Skeletal muscle satellite cell (primary cell): ENCODE results near the gene OR4N2. TPM values are rescaled to one million over a fixed set of nuclear protein-coding genes. Genes with fewer than 3 reads are reported as not detected.
"Not testable (repeated sequence)": the region's sequence is repeated elsewhere in the genome, so short reads cannot be mapped to it uniquely, and the experiment has no call there.

Experiments
- H3K27me3 ChIP-seq: 2 replicates; pipeline ENCODE4 v1.7.0; 2013; ENCODE audit warnings: low read length; ENCODE audit not compliant: control insufficient read depth, insufficient read depth
- H3K36me3 ChIP-seq: 2 replicates; pipeline ENCODE4 v1.7.0; 2013; ENCODE audit warnings: mild to moderate bottlenecking, control low read depth, low read length; ENCODE audit not compliant: insufficient read depth
- H3K4me1 ChIP-seq: 2 replicates; pipeline ENCODE4 v1.7.0; 2013; ENCODE audit warnings: low read length; ENCODE audit not compliant: control insufficient read depth, insufficient read depth
- H3K4me2 ChIP-seq: 2 replicates; pipeline ENCODE4 v1.7.0; 2013; ENCODE audit warnings: mild to moderate bottlenecking, low read length
- H3K4me3 ChIP-seq: 2 replicates; pipeline ENCODE4 v1.7.0; 2013; ENCODE audit warnings: low read length
- H3K9ac ChIP-seq: 2 replicates; pipeline ENCODE4 v1.7.0; 2013; ENCODE audit warnings: mild to moderate bottlenecking, low read depth, low read length, moderate library complexity
- H3K9me3 ChIP-seq: replicated peaks from 2 replicates; pipeline ENCODE4 v1.7.0; 2013; ENCODE audit warnings: mild to moderate bottlenecking, control low read depth, low read length
- total RNA-seq: library from RNA; depleted of rRNA; stranded (reverse); fragments of >200 nt; gene quantifications from 2 replicates; pipeline ENCODE4 v1.2.3, GENCODE V29; 2012; rRNA removed

Gene OR4N2, protein sequence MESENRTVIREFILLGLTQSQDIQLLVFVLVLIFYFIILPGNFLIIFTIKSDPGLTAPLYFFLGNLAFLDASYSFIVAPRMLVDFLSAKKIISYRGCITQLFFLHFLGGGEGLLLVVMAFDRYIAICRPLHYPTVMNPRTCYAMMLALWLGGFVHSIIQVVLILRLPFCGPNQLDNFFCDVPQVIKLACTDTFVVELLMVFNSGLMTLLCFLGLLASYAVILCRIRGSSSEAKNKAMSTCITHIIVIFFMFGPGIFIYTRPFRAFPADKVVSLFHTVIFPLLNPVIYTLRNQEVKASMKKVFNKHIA
- not detected in 2 replicates for total RNA-seq

DNA sequence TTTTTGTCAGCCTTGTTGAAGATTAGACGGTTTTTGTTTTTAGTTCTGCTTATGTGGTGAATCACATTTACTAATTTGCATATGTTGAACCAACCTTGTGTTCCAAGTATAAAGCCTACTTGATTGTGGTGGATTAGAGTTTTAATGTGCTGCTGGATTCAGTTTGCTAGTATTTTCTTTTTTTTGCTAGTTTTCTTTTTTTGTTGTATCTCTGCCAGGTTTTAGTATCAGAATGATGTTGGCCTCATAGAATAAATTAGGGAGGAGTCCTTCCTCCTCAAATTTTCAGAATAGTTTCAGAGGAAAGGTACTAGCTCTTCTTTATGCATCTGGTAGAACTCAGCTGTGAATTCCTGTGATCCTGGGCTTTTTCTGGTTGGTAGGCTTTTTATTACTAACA is at the start of gene OR4N2:
Gene OR4N2 (plus strand): TSS at position 301 of the 400 bp plus-strand sequence. CDS start 23,679 bp downstream, outside the sequence.
- H3K36me3 ChIP-seq, H3K9ac ChIP-seq, H3K4me2 ChIP-seq, H3K27me3 ChIP-seq, H3K4me3 ChIP-seq, H3K4me1 ChIP-seq: not testable (repeated sequence)
- H3K9me3 ChIP-seq, result peaks cover 15% of the 10 kb centered on the region

DNA sequence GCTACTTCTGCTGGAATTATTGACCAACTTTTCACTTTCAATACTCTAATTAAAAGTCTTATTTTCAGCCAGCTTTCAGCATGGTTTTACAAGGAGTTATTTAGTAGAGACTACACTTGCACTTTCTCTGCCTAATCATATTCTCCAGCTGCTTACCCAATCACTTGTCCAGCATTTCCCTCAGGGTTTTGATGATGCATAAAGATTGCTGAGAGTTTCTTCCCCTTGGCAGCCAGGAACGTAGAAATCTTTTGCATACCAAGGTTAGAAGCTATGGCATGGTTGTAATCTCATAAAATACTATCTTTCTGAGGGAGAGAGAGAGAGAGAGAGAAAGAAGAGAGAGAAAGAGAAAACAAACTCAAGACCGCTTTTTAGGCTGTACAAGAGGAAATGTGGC is 49.4 kb upstream of the OR4N2 start:
- H3K9me3 ChIP-seq, result peaks cover 12% of the 10 kb centered on the region
- H3K9ac ChIP-seq, result no peak overlapping the region
- H3K27me3 ChIP-seq, result no peaks in the 10 kb centered on the region
- H3K36me3 ChIP-seq, result no peaks in the 10 kb centered on the region
- H3K4me2 ChIP-seq, result no peak overlapping the region
- no peak overlapping the region for H3K4me3 ChIP-seq
- H3K4me1 ChIP-seq, result no peaks in the 10 kb centered on the region

DNA sequence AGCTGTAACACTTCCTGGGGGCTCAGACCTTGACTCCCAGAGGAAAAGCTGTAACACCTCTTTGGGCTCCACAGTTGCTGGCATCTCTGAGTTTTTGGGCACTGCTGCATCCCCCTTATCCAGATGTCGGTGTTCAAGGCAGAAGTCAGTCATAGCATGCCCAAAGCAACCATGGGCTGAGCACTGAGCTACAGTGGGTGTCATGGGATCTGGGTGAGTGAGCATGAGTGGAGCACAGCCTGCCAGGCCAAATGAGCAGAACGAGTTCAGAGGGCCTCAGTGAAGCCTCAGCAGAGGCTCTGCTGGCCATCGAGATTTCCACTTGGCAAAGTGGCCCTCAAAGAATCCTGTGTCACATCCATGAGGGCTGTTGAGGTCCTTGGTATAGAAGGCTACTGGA is 32.1 kb upstream of the OR4N2 start:
- H3K4me1 ChIP-seq, H3K4me2 ChIP-seq, H3K9ac ChIP-seq, H3K4me3 ChIP-seq, H3K27me3 ChIP-seq, H3K36me3 ChIP-seq: not testable (repeated sequence)
- H3K9me3 ChIP-seq, result peaks cover 15% of the 10 kb centered on the region

DNA sequence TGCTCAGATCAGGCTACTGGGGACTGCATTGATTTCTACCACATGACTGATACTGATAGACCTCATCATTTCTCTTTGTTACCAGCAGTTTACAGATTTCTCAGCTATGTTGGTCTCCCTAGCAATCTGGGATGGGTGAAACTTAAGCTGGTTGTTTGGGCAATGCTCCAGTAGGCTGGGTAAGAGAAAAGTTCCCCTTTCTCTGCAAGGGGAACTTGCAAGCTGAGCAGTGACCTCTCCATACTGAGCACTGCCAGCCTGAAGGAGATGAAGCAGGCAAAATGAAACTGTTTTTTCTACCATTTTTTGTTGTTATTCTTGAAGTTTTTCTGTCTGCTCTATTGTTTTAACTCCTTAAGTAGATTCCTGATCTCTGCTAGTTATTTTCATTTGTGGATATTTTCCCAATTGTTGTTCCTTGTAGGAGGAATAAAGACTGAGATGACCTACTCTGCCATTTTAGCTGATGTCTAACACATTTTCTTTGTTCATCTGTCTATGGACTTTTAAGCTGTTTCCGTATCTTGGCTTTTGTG is 31.6 kb upstream of the OR4N2 start:
- Histone ChIP-seq H3K4me2 (no peak overlapping the region), H3K4me1 (no peaks in the 10 kb centered on the region), H3K27me3 (no peaks in the 10 kb centered on the region), H3K9ac (no peak overlapping the region), H3K9me3 (peaks cover 15% of the 10 kb centered on the region), H3K4me3 (no peak overlapping the region), H3K36me3 (no peaks in the 10 kb centered on the region)

DNA sequence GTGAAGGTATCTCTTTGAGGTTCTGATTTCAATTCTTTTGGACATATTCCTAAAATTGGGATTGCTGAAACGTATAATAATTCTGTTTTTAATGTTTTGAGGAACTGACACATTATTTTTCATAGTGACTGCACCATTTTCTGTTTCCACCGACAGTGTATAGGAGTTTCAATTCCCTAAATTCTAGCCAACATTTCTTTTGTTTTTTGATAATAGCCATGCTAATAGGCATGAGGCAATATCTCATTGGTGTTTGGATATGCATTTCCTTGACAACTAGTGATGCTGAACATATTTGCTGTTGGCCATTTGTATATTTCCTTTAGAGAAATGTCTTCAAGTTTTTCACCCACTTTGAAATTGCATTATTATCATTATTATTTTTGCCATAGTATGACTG is 31.1 kb upstream of the OR4N2 start:
- not testable (repeated sequence) for H3K9ac ChIP-seq

DNA sequence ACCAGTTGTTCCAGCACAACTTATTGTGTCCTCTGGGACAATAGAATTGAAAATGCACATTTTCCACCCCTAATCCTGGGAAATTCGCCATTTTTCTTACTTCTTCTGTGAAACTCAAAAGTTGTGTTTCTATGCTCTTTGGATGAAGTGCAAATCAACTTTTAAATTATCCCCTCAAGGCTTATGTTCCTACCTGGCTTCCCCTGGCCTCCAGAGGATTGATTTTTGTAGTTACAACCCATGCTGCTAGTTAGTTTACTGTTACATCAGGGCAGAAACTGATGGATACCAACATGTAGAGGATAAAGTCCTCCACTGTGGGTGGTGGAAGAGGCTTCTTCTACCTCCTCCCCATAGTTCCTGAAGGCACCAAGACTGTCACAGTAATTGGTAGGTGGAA is 30.4 kb upstream of the OR4N2 start, which contains the start of gene OR4M1:
Gene OR4M1 (plus strand): TSS at position 301 of the 400 bp plus-strand sequence. CDS start 6,819 bp downstream, outside the sequence.
- peaks cover 15% of the 10 kb centered on the region for H3K9me3 ChIP-seq
- H3K4me2 ChIP-seq, H3K4me1 ChIP-seq, H3K4me3 ChIP-seq, H3K9ac ChIP-seq, H3K36me3 ChIP-seq, H3K27me3 ChIP-seq: not testable (repeated sequence)

More for the DNA sequence above, 31.1 kb upstream of the OR4N2 start:
- H3K9me3 ChIP-seq, result peaks cover 15% of the 10 kb centered on the region
- H3K4me3 ChIP-seq, H3K27me3 ChIP-seq, H3K4me2 ChIP-seq, H3K36me3 ChIP-seq, H3K4me1 ChIP-seq: not testable (repeated sequence)

DNA sequence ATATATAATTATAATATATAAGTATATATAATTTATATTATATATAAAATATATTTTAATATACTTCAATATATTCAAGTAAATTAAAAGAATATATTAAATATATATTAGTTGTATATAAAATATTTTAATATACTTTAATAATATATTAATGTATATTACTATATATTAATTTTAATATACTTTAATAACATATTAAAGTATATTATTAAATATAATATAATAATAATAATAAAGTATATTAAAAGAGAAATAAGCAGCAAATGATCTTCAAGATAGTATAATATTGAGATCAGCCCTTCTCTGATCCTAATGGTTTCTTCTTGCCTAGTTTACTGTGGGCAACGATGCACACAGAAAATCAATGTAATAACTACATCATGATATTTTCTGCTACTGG is 28.0 kb upstream of the OR4N2 start:
- Histone ChIP-seq H3K9ac (no peak overlapping the region), H3K27me3 (no peaks in the 10 kb centered on the region), H3K4me3 (no peak overlapping the region), H3K9me3 (peaks cover 15% of the 10 kb centered on the region), H3K4me2 (no peak overlapping the region), H3K36me3 (no peaks in the 10 kb centered on the region), H3K4me1 (no peaks in the 10 kb centered on the region)

DNA sequence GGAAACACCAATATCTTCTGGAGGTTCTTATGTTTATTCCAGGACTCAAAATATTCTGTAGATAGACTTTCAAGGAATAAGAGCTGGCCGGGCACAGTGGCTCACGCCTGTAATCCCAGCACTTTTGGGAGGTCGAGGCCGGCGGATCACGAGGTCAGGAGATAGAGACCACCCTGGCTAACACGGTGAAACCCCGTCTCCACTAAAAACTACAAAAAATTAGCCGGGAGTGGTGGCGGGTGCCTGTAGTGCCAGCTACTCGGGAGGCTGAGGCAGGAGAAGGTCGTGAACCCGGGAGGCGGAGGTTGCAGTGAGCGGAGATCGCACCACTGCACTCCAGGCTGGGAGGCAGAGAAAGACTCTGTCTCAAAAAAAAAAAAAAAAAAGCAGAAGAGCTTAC is 17.7 kb upstream of the OR4N2 start:
- H3K9me3 ChIP-seq, result peaks cover 10% of the 10 kb centered on the region
- not testable (repeated sequence) for H3K4me1 ChIP-seq, H3K4me2 ChIP-seq, H3K36me3 ChIP-seq, H3K9ac ChIP-seq, H3K27me3 ChIP-seq, H3K4me3 ChIP-seq

DNA sequence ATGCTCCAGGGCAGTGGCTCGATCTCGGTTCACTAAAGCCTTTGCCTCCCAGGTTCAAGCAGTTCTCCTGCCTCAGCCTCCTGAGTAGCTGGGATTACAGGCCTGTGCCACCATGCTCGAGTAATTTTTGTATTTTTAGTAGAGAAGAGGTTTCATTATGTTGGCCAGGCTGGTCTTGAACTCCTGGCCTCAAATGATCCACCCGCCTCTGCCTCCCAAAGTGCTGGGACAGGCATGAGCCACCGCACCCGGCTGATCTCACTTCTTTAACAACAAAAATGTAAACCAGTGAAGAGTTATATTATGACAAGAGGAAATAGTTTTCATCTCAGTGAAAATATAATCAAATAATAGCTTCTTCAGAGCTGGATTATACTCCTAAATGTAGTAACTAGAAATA is 16.3 kb upstream of the OR4N2 start:
- not testable (repeated sequence) for H3K9ac ChIP-seq

DNA sequence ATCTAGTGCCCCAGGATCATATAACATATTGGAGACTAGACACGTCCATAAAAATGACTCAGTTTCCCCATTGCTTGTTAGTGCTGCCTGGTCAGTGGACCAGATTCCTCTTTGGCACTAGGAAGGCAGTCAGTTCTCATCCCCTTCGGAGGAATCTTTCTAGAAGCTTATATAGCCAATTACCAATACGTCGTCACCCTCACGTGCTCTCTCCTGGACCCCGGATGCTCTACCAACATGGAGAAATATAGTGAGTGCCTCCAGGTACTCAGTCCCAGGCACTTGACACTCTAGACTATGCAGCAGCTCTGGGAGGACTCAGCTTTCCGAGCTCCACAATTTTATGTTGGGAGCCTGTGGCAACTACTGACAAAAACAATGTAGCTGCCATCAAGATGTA is 15.4 kb upstream of the OR4N2 start:
- H3K4me1 ChIP-seq, H3K36me3 ChIP-seq, H3K27me3 ChIP-seq, H3K9ac ChIP-seq, H3K4me3 ChIP-seq, H3K4me2 ChIP-seq: not testable (repeated sequence)
- peaks cover 10% of the 10 kb centered on the region for H3K9me3 ChIP-seq

More for the DNA sequence above, 16.3 kb upstream of the OR4N2 start:
- not testable (repeated sequence) for H3K4me3 ChIP-seq, H3K4me2 ChIP-seq, H3K4me1 ChIP-seq, H3K27me3 ChIP-seq, H3K36me3 ChIP-seq
- H3K9me3 ChIP-seq, result peaks cover 10% of the 10 kb centered on the region

DNA sequence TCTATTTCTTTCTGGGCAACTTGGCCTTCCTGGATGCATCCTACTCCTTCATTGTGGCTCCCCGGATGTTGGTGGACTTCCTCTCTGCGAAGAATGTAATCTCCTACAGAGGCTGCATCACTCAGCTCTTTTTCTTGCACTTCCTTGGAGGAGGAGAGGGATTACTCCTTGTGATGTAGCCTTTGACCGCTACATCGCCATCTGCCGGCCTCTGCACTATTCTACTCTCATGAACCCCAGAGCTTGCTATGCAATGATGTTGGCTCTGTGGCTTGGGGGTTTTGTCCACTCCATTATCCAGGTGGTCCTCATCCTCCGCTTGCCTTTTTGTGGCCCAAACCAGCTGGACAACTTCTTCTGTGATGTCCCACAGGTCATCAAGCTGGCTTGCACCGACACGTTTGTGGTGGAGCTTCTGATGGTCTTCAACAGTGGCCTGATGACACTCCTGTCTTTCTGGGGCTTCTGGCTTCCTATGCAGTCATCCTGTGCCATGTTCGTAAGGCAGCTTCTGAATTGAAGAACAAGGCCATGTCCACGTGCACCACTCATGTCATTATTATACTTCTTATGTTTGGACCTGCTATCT is 7.0 kb upstream of the OR4N2 start:
- H3K4me1 ChIP-seq, H3K27me3 ChIP-seq, H3K4me2 ChIP-seq, H3K36me3 ChIP-seq, H3K4me3 ChIP-seq, H3K9ac ChIP-seq: not testable (repeated sequence)
- peaks cover 17% of the 10 kb centered on the region for H3K9me3 ChIP-seq

DNA sequence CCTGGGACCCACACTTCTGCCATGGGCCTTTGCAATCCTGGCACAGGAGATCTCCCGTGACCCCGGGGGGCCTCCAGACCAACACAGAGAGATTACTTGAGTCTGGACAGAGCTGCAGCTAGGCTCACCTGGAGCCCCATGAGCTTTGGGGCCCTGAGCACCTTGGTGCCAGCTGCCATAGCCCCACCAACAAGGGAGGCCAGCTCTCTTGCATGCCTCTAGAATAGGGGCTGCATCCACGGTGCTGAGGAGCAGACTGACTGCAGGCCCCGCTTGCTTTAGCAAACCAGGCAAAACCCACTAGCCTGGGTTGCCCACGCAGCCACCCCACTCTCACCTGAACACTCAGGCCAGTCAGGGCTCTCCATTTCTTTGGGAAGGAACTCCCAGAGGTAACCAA is 3.7 kb upstream of the OR4N2 start:
- peaks cover 18% of the 10 kb centered on the region for H3K9me3 ChIP-seq
- H3K9ac ChIP-seq, result no peak overlapping the region
- H3K4me1 ChIP-seq, result no peaks in the 10 kb centered on the region
- H3K4me3 ChIP-seq, result no peak overlapping the region
- no peaks in the 10 kb centered on the region for H3K27me3 ChIP-seq
- H3K4me2 ChIP-seq, result no peak overlapping the region
- no peaks in the 10 kb centered on the region for H3K36me3 ChIP-seq
